HG03025 (cell line): ENCODE measurements around the gene AKT1.

Experiments used
- ATAC-seq: cut with Tn5 transposase; IDR thresholded peaks from one replicate; pipeline ENCODE4 v1.9.1; 2021; ENCODE audit warnings: mild to moderate bottlenecking, moderate library complexity; ENCODE audit not compliant: unreplicated experiment, low FRiP score

AKT1 gene

DNA sequence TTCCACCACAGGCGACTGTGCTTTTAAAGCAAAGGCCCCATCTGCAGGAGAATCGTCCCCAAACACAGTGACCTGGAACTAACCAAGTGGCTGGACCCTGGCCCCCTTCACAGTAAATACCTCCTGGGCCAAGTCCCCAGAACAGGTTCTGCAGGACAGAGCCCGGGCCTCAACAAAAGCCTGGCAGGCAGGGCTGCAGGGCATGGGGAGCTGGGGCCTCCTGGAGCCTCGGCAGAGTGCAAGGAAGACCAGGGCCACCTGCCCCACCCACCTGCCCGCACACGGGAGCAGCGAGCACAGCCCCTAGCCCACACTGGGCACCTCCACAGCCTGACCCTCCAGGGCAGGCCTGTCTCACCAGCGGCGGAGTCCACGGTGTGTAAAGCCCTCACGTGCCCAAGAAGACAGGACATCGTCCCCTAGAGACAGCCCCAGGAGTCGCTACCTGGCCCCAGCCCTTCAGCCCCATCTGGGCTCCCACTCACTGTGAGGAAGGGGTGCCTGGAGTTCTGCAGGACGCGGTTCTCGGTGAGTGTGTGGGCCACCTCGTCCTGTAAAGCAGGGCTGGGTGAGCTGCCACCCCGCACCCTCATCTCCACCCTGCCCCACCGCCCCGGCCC lies 21.0 kb downstream of the AKT1 start:
- ATAC-seq = no peak

DNA sequence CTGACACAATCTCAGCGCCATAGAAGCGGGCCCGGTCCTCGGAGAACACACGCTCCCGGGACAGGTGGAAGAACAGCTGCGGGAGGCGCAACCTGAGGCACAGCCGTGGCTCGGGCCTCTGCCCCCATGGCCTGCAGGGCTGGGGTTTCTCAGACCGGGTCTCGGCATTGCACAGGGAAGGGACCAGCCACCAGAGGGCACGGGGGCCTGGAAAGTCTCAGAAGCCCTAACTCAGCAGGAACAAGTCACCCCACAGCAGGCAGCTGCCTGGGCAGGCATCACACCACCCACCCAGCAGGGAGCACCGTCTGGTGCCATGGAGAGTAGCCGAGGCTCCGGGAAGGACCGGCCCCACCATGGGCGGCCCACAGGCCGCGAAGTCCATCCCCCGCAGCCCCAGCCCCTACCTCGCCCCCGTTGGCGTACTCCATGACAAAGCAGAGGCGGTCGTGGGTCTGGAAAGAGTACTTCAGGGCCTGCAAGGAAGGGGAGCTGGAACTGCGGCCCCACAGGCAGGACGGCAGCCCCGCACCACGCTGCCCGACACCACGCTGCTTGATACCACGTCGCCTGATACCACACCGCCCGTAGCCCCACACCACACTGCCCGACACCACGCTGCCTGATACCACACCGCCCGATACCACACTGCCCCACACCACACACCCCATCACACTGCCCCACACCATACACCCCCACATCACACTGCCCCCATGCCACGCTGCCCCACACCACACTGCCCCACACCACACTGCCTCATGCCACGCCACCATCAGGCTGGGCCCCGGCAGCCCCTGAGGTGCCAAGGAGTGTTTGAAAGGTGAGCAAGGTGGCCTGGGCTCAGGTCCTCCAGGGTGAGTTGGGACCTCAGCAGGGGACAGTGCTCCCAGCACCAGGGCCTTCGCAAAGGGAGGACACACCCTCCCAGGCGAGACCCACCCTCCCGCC lies 21.8 kb downstream of the AKT1 start:
- no peak for ATAC-seq

DNA sequence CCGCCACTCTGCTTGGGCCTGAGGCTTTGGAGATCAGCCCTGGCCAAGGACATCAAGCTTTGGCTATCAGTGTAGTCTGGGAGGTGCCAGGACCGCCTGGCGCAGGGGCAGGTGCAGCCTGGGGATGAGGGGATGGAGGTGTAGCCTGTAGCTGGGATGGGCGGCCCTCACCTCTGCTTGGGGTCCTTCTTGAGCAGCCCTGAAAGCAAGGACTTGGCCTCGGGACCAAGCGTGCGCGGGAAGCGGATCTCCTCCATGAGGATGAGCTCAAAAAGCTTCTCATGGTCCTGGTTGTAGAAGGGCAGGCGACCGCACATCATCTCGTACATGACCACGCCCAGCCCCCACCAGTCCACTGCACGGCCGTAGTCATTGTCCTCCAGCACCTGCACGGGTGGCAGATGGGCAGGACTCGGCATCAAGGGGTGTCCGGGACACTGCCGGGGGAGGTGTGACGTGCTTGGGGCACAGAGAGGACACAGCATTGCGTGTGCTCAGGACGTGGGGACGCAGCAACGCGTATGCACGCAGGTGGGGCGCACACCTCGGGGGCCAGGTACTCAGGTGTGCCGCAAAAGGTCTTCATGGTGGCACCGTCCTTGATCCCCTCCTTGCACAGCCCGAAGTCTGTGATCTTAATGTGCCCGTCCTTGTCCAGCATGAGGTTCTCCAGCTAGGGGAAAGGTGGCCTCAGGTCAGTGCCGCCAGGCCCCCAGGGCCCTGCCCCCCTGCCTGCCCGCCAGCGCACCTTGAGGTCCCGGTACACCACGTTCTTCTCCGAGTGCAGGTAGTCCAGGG lies 22.6 kb downstream of the AKT1 start:
- no peak for ATAC-seq

DNA sequence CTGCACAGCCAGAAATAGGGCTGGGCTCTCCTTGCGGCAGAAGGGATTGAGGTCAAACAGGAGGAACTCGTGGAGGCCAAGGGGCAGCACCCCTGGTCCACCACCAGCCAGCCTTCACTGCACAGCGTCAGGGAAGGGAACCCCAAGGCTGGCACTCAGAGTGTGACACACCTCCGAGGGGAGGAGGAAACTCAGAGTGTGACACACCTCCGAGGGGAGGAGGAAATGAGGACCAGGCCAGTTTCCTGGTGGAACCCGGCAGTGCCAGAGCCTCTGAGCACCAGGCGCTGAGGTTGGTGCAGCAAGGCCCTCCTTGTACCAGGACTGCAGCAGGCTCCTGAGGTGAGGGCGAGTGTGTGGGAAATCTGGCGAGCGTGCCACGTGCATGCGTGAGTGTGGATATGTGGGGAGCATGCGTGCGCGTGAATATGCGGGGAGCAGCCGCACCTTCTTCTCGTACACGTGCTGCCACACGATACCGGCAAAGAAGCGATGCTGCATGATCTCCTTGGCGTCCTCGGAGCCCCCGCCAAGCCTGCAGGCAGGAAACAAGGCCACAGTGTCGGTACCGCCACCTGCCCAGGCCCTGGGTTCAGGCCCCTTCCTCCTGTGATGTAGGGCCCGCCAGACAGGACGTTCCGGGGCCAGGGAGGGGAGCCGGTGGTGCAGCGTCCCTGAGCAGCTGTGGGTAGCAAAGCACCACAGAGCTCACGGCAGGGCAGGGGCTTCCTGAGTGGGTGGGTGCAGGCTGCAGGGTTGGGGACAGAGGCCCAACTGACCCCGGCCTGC lies 23.4 kb downstream of the AKT1 start:
- no peak for ATAC-seq

DNA sequence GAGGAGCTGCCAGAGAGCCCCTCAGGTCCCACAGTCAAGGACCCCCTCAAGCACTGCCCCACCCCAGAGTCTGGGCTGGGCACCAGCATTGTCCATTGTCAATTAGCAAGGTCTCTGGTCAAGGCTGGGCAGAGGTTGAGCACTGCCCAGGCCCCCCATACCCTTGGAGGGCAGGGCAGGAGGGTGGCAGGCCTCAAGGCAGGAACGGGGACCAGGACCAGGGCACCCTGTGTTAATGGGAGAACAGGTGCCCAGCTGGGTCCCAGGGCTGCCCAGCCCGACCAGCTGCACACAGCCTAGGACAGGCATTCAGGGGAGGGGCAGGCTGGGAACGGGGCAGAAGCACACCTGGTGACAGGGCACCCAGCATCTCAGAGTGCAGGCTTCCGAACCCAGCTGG lies 24.2 kb downstream of the AKT1 start:
- no peak for ATAC-seq

DNA sequence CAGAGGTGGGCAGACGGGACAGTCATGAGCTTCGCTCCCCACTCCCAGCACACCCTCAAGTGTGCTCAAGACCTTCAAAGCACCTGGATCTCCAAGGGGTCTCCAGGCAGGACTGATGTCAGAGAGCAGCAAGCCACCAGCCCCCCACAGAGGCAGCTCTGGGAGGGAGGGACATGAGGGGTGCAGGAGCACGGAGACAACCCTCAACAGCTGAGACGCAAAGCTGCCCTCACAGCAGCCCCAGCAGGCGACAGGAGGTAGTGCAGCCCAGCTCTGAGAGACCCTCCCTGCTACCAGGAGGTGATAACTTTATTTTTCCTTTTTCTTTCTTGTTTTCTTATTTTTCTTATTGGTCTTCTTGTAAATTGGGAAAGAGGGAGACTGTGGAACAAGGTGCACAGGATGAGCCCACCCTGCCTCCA lies 24.7 kb downstream of the AKT1 start:
- no peak for ATAC-seq

DNA sequence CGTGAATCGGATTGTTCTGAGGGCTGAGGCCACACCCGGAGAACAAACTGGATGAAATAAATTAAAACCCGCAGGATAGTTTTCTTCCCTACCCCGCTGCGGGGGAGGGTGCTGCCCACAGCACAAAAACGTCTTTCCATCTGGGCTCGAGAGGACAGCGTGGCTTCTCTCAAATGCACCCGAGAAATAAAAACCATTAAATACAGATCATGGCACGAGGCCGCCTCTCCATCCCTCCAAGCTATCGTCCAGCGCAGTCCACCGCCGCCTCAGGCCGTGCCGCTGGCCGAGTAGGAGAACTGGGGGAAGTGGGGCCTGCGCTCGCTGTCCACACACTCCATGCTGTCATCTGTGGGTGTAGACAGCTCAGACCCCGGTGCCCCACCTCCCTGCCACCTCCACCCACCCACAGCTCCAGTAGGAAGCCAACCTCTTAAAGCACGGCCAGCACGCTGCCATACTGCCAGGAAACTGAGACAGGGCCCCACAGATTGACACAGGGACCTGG lies 25.4 kb downstream of the AKT1 start:
- no peak for ATAC-seq

DNA sequence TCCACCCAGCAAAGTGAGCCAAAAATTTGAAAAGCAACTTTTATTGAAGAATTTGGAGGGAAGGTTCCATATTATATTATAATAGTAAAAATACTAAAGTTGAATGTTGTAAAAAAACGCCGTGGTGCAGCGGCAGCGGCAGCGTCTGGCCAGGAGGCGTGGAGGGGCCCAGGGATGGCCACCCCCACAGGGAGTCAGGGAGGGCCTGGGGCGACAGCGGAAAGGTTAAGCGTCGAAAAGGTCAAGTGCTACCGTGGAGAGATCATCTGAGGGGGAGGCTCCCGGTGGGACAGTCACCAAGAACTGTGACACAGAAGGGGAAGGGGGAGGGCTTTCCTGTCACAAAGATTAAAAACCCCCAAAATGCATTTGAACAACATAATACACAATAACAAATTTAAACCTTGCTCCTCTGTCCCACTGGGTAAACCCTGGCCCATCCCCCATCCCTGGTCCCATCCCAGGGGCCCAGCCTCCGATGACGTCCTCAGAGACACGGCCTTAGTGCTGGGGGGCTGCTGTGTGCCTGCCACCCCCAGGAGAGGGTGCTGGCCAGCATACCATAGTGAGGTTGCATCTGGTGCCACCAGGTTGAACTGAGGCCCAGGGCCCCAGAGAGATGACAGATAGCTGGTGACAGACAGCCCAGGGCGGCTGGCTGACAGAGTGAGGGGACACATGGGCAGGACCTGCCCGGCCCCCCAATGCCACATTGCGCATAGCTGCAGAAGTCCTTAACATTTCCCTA lies 26.1 kb downstream of the AKT1 start:
- no peak for ATAC-seq

DNA sequence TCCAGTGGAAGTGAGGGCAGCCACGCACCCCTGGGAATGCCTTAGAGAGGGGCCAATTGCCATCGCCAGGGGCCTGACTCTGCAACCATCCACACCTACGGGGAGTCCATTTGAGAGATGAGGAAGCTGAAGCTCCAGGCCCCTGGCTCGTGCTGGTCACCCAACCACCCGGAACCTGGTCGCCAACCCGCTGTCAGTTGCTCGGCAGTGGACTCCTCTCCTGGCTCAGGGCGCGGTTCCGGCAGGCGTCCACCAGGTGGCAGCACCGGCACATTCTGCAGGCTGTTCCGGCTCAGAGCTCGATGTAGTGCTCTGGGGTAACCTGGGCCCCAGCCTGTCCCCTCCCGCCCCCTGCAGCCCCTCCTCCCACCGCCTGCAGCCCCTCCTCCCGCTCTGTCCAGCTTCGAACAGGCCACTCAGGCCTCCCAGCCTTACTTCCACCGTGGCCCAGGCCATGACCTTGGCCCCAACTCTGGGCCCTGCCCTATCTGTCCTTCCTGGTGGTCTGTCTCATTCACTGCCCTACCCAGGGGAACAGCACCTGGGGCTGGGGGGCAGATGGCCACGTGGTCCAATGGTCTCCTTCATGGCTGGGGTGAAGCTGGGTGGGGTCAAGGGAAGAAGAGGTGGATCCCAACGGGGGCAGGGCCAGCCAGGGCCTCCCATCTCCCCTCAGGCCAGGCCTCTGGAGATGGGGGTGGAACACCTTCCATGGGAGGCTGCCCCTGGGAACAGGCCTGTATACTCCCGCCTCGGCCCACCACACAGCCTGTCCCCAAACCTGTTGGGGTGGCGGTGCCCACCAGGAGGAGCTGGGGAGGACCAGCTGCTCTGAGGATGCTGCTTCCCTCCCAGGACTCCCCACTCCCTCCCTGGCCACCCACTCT lies 26.9 kb downstream of the AKT1 start:
- no peak for ATAC-seq

DNA sequence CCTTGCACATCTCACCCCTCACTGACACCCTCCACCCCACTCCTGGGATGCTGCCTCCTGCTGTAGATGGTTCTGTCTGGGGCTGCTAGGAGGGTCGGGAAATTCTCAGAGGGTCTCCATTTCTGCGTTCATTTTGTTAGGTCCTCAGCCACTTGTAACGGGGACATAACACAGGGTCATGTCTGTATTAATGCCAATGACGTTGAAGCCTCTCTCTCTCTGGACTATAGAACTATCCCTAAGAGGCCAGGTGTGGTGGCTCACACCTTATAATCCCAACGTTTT lies 28.0 kb downstream of the AKT1 start:
- ATAC-seq = no peak

DNA sequence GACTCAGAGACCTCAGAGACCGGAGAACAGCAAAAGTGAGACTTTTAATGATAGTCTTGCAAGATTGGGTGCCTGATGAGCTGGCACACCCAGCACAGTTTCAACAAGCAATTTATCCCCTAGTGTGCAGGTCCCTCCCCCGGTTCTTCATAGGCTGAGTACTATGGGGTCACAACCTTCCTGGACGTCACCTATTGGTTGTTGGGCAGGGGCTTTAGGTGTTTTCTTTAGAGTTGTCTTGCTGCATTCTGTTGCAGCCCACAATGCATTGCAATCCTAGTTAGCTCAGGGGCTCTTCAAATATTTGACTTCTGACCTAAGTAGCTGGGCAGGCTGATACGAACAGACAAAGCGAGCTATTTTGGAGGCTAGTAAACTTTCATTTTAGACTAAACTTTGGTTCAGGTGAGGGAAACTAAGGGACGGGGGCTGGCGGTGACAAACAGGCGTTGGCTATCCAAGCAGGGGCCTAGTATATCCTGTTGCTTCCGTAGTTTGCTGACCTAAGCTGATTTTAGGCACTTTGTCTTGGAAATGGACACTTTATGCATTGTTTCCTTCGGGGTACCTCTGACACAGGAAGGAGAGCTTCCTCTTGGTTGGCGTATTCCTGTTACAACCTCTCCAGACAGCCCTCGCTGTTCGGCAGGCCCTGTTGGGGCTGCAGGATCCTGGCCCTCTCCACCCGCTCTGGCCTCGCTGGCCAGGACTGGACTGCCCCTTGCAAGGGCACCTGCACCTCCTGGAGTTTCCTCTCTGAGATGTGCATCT lies 28.5 kb downstream of the AKT1 start:
- ATAC-seq = no peak

DNA sequence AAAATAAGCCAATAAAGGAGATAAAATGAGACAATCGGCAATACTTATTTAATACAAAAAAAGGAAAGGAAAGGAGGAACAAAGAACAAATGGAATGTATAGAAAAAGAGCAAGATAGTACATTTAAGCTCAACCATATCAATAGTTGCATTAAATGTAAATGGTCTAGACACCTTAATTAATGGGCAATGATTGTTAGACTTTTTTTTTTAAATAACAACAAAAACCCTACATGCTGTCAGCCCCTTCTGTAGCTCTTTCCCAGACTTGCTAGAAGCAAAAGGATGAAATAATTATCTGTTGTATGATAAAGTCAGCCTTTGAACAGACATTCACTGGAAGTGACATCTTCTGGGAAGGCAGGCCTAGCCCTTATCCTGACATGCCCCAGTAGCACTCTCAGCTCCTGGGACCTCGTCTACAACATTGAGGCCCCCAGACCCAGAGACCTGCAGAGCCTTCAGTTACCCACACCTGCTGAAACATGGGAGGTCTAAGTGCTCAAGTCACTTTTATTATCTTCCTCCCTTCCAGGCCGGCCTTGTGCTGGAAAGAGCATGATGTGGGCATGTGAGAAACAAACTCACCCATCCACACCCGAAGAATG lies 29.2 kb downstream of the AKT1 start:
- no peak for ATAC-seq

DNA sequence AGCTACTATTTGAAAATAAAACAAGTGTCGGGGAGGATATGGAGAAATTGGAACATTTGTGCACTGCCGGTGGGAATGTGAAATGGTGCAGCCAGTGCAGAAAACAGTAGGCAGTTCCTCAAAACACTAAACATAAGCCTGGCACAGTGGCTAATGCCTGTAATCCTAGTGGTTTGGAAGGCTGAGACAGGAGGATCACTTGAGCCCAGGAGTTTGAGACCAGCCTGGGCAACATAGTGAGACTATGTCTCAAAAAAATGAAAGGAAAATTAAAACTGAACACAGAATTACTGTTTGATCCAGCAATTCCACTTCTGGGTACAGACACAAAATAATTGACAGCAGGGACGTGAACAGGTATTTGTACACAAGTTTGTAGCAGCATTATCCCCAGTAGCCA lies 30.0 kb downstream of the AKT1 start:
- ATAC-seq = no peak

DNA sequence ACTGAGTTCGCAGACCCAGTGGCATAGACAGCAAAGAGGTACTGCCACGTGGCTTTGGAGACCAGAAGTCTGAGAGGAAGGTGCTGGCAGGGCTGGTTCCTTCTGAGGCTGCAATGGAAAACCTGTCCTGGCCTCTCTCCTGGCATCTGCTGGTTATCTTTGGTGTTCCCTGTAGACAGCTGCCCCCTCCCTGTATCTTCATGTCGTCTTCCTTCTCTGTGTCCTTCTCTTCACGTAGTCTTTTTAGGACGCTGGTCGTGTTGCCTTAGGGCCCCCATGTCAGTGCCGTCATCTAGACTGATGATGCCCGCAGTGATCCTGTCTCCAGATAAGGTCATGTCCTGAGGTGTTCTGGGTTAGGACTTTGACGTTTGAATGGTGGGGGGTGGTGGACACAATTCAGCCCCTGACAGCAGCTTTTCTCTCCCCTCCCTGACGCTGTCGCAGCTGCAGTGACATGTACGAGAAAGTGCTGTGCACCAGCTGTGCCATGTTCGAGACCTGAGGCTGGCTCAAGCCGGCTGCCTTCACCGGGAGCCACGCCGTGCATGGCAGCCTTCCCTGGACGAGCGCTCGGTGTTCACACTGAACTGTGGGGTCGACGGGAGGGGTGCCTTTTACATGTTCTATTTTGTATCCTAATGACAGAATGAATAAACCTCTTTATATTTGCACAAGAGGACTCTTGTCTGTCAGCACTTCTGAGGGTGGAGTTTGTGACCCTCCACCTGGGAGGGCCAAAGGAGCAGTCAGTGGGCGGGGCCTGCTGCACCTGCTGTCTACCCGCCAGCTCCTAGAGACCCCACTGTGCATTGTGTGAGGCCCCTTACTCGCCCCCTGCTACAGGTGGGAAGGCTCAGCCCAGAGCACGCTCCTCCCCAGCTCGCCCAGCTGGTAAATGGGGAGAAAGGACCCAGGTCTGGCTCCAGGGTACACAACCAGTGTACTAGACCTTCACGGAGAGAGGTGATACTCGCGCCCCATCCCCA lies 36.3 kb downstream of the AKT1 start:
- no peak for ATAC-seq

DNA sequence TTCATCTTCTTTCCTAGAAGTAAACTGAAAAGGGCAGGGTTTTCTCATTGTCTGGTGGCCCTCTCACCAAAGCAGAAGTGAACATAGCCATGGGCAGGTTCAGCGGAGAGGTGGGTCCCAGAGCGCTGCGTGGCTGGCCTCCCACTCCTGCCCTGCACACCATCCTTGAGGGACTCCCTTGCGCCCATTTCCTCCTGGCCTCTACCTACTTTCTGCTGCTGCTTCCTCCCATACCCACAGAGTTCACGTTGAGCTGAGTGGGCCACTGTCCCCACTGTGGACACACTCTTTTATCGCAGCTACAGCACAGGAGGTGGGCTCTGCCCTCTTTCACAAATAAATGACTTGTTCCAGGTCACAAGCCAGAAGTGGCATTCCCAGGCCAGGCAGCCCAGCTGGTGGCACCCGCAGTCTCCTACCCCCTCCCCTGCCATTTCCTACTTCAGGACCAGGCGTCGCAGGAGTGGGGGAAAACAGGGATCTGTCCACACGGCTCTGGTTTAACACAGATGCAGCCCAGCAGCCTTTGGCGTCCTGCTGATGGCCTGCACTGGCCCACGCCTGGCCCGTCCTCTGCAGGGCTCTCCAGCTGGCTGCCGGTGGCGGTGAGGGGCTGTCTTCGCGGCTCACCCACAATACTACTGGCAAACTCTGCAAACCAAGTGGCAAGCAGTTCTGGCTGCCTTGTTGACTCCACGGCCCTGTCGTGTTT lies 37.7 kb downstream of the AKT1 start:
- ATAC-seq = no peak

DNA sequence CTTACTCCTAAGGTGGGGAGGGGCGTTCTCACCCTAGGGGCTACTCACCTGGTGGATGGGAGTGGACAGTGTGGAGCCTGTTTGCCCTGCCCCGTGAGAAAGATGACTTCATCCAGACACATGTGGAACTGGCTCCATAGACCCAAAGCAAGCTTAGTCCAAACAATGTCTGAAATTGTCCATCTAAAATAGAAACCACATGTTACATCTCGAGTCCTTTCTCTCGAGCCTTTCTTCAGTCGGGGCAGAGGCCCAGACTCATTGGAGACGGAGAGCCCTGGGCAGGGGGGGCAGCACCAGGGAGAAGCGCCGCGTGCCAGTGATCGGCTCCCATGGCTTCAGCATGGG lies 38.3 kb downstream of the AKT1 start:
- no peak for ATAC-seq
